Fibroblast of villous mesenchyme (primary cell): Measurements from ENCODE around the gene NCAPD2. TPM values are rescaled to one million over a fixed set of nuclear protein-coding genes. Genes with fewer than 3 reads are reported as not detected.
A peak's percentile ranks its signal among the peaks of the same experiment; 100 is the strongest.
"Not testable (repeated sequence)": the region's sequence is repeated elsewhere in the genome, so short reads cannot be mapped to it uniquely, and the experiment has no call there.

Source experiments
- DNase-seq: peaks from one replicate; pipeline ENCODE4 v3.0.0-alpha.2; 2010; ENCODE audit warnings: low read depth
- H3K4me3 ChIP-seq: 2 replicates; pipeline ENCODE4 v1.5.1; 2011; ENCODE audit warnings: low read depth, mild to moderate bottlenecking, low read length
- CTCF ChIP-seq: IDR thresholded peaks from 2 replicates; pipeline ENCODE4 v1.5.1; 2012; ENCODE audit warnings: low read depth, mild to moderate bottlenecking, low read length; ENCODE audit not compliant: insufficient read depth
- total RNA-seq: library from RNA; depleted of rRNA; stranded (reverse); fragments of >200 nt; gene quantifications from 2 replicates; pipeline ENCODE4 v1.2.3, GENCODE V29; 2012

NCAPD2 gene
- total RNA-seq, 1 donor = 52.7 TPM

GRCh38 chr12:6535697-6535946 is 41.7 kb downstream of the NCAPD2 start:
- peak overlapping the region; percentile 98 for H3K4me3 ChIP-seq
- no peak for DNase-seq
- TF ChIP-seq CTCF = no peak

GRCh38 chr12:6535960-6536847 is 42.3 kb downstream of the NCAPD2 start:
- H3K4me3 ChIP-seq = peak overlapping the region; percentile 98
- DNase-seq = no peak
- no peak for TF ChIP-seq CTCF

DNA sequence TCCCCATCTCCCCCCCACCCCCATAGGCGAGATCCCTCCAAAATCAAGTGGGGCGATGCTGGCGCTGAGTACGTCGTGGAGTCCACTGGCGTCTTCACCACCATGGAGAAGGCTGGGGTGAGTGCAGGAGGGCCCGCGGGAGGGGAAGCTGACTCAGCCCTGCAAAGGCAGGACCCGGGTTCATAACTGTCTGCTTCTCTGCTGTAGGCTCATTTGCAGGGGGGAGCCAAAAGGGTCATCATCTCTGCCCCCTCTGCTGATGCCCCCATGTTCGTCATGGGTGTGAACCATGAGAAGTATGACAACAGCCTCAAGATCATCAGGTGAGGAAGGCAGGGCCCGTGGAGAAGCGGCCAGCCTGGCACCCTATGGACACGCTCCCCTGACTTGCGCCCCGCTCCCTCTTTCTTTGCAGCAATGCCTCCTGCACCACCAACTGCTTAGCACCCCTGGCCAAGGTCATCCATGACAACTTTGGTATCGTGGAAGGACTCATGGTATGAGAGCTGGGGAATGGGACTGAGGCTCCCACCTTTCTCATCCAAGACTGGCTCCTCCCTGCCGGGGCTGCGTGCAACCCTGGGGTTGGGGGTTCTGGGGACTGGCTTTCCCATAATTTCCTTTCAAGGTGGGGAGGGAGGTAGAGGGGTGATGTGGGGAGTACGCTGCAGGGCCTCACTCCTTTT is 43.1 kb downstream of the NCAPD2 start:
- no peak for TF ChIP-seq CTCF
- DNase-seq = no peak
- peak overlapping the region; percentile 9 for H3K4me3 ChIP-seq

- peak; percentile 87 for DNase-seq
- peak; percentile 74 for TF ChIP-seq CTCF
- H3K4me3 ChIP-seq = not testable (repeated sequence)
Measured at GRCh38 chr12:6537580-6538419, 43.9 kb downstream of the NCAPD2 start.

DNA sequence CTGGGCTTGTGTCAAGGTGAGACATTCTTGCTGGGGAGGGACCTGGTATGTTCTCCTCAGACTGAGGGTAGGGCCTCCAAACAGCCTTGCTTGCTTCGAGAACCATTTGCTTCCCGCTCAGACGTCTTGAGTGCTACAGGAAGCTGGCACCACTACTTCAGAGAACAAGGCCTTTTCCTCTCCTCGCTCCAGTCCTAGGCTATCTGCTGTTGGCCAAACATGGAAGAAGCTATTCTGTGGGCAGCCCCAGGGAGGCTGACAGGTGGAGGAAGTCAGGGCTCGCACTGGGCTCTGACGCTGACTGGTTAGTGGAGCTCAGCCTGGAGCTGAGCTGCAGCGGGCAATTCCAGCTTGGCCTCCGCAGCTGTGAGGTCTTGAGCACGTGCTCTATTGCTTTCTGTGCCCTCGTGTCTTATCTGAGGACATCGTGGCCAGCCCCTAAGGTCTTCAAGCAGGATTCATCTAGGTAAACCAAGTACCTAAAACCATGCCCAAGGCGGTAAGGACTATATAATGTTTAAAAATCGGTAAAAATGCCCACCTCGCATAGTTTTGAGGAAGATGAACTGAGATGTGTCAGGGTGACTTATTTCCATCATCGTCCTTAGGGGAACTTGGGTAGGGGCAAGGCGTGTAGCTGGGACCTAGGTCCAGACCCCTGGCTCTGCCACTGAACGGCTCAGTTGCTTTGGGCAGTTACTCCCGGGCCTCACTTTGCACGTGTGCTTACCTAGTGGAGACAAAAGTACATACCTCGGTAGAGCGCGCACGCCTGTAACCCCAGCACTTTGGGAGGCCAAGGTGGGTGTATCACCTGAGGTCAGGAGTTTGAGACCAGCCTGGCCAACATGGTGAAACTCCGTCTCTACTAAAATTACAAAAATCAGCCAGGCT is 44.8 kb downstream of the NCAPD2 start:
- no peak for TF ChIP-seq CTCF
- H3K4me3 ChIP-seq = no peak overlapping the region
- DNase-seq = no peak

GRCh38 chr12:6539314-6539682 is 45.4 kb downstream of the NCAPD2 start:
- no peak for DNase-seq
- no peak overlapping the region for H3K4me3 ChIP-seq
- TF ChIP-seq CTCF = no peak
